Ascending aorta (tissue), 2 donors: Measurements from ENCODE around the gene TMEM163. TPM values are rescaled to one million over a fixed set of nuclear protein-coding genes. Genes with fewer than 3 reads are reported as not detected.

Source experiments
- DNase-seq, 2 donors: peaks; one replicate each; pipeline ENCODE4 v3.0.0-alpha.2; 2019; ENCODE audit warnings: low spot score in 2 of 2
- H3K27ac ChIP-seq, 2 donors: fragments of 200-600 bp; sonication (generic); one replicate each; pipeline ENCODE4 v1.5.1; 2016 to 2017; ENCODE audit warnings: mild to moderate bottlenecking in 1 of 2
- H3K27me3 ChIP-seq: fragments of 200-600 bp; sonication (generic); one replicate; pipeline ENCODE4 v1.5.1; 2017
- H3K36me3 ChIP-seq, 2 donors: fragments of 200-600 bp; sonication (generic); one replicate each; pipeline ENCODE4 v1.5.1; 2016
- H3K4me1 ChIP-seq, 2 donors: fragments of 200-600 bp; sonication (generic); one replicate each; pipeline ENCODE4 v1.5.1; 2016 to 2017; ENCODE audit warnings: mild to moderate bottlenecking in 1 of 2
- H3K4me3 ChIP-seq, 2 donors: fragments of 200-600 bp; sonication (generic); one replicate each; pipeline ENCODE4 v1.5.1; 2016 to 2017; ENCODE audit warnings: mild to moderate bottlenecking in 1 of 2
- H3K9me3 ChIP-seq, 2 donors: fragments of 200-600 bp; sonication (generic); one replicate each; pipeline ENCODE4 v1.5.1; 2016
- intact Hi-C: fragments of 100-400 bp; cut with DNase I; formaldehyde crosslinking; loops from one replicate; pipeline ENCODE4 v1.15.1; 2023
- total RNA-seq: library from RNA; depleted of rRNA; stranded (reverse); fragments of >200 nt; gene quantifications from one replicate; pipeline ENCODE4 v1.1.0, GENCODE V29; 2016
- TF ChIP-seq, protein P1 (sequence below), 3 experiments: fragments of 200-600 bp in 2 of 3; fragments of 450-650 bp in 1 of 3; sonication (generic) in 2 of 3; IDR thresholded peaks; one replicate each; pipeline ENCODE4 v1.5.1; 2016 to 2019; ENCODE audit warnings: antibody characterized with exemption in 3 of 3, mild to moderate bottlenecking in 1 of 3, moderate library complexity in 1 of 3

Gene TMEM163
- total RNA-seq, 1 donor from 2014 or later = not detected

DNA sequence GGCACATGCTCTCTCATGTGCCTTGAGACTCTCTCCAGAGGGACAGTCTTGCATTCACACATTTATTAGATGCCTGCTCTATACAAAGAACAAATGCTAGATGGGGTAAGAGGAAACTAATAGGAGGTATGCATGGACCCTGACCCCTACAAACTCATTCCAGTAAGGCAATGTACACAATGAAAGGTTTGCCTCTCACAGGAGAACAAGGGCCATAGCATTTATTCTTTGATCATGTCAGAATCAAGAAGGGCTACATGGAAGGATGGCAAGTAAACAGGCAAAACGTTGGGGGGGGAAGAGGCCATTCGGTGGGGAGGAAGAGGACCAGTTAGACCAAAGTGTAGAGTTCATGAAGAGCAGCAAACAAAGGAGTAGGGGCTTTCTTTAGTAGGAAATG is 130.2 kb downstream of the TMEM163 start:
- TF ChIP-seq, protein P1, sequence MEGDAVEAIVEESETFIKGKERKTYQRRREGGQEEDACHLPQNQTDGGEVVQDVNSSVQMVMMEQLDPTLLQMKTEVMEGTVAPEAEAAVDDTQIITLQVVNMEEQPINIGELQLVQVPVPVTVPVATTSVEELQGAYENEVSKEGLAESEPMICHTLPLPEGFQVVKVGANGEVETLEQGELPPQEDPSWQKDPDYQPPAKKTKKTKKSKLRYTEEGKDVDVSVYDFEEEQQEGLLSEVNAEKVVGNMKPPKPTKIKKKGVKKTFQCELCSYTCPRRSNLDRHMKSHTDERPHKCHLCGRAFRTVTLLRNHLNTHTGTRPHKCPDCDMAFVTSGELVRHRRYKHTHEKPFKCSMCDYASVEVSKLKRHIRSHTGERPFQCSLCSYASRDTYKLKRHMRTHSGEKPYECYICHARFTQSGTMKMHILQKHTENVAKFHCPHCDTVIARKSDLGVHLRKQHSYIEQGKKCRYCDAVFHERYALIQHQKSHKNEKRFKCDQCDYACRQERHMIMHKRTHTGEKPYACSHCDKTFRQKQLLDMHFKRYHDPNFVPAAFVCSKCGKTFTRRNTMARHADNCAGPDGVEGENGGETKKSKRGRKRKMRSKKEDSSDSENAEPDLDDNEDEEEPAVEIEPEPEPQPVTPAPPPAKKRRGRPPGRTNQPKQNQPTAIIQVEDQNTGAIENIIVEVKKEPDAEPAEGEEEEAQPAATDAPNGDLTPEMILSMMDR (IDR thresholded peaks at IDR 0.05) = no peak
- no peak overlapping the region for H3K4me3 ChIP-seq
- H3K27me3 ChIP-seq = no peaks in the 10 kb centered on the region
- intact Hi-C loops = no loop called here
- H3K27ac ChIP-seq = no peak overlapping the region
- DNase-seq = no peak
- H3K4me1 ChIP-seq = no peaks in the 10 kb centered on the region
- H3K36me3 ChIP-seq = no peaks in the 10 kb centered on the region
- peaks cover 0 to 13% of the 10 kb centered on the region in 2 donors for H3K9me3 ChIP-seq

DNA sequence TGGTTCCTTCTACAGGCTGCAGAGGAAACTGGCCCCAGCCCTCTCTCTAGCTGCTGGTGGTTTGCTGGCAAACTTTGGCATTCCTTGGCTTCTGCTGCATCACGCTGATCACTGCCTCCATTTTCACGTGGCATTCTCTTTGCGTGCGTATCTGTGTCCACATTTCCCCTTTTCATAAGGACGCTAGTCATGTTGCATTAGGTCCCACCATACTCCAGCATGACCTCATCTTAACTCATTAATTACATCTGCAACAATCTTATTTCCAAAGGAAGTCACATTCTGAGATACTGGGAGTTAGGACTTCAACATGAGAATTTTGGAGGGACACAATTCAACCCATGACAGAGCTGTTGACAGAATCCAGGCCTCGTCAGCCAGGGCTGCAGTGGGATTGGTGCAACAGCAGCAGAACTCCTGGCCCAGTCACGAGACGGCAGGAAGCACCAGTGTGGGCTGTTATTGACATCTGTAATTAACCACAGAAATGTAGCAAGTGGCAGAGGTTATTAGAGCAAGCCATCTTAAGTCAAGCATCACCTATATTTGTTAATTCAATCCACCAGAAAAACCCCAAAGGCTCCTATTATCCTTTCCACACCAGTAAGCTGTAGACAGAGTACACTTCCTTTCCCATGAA is 132.4 kb downstream of the TMEM163 start:
- H3K27ac ChIP-seq = no peak overlapping the region
- TF ChIP-seq, protein P1 (IDR thresholded peaks at IDR 0.05) = no peak
- H3K36me3 ChIP-seq = no peaks in the 10 kb centered on the region
- peaks cover 0 to 13% of the 10 kb centered on the region in 2 donors for H3K9me3 ChIP-seq
- DNase-seq = no peak
- H3K27me3 ChIP-seq = no peaks in the 10 kb centered on the region
- H3K4me3 ChIP-seq = no peak overlapping the region
- intact Hi-C loops = no loop called here
- H3K4me1 ChIP-seq = no peaks in the 10 kb centered on the region

- Histone ChIP-seq H3K36me3 (no peaks in the 10 kb centered on the region), H3K27ac (no peak overlapping the region), H3K27me3 (no peaks in the 10 kb centered on the region), H3K4me3 (no peak overlapping the region), H3K4me1 (no peaks in the 10 kb centered on the region), H3K9me3 (no peaks in the 10 kb centered on the region)
- no peak for DNase-seq
- TF ChIP-seq, protein P1 (IDR thresholded peaks at IDR 0.05) = no peak
- intact Hi-C loops = no loop called here
Measured at GRCh38 chr2:134583997-134584520, 134.7 kb downstream of the TMEM163 start.

GRCh38 chr2:134583462-134583861 is 135.3 kb downstream of the TMEM163 start:
- no peaks in the 10 kb centered on the region for H3K4me1 ChIP-seq
- H3K36me3 ChIP-seq = no peaks in the 10 kb centered on the region
- no peak for DNase-seq
- TF ChIP-seq, protein P1 (IDR thresholded peaks at IDR 0.05) = no peak
- H3K27me3 ChIP-seq = no peaks in the 10 kb centered on the region
- no peak overlapping the region for H3K27ac ChIP-seq
- H3K9me3 ChIP-seq = no peaks in the 10 kb centered on the region
- no peak overlapping the region for H3K4me3 ChIP-seq
- intact Hi-C loops = no loop called here

GRCh38 chr2:134582547-134582899 is 136.3 kb downstream of the TMEM163 start:
- no peaks in the 10 kb centered on the region for H3K4me1 ChIP-seq
- no peaks in the 10 kb centered on the region for H3K27me3 ChIP-seq
- no peaks in the 10 kb centered on the region for H3K36me3 ChIP-seq
- no peaks in the 10 kb centered on the region for H3K9me3 ChIP-seq
- no peak for DNase-seq
- H3K4me3 ChIP-seq = no peak overlapping the region
- intact Hi-C loops = no loop called here
- TF ChIP-seq, protein P1 (IDR thresholded peaks at IDR 0.05) = no peak
- H3K27ac ChIP-seq = no peak overlapping the region
